ENCODE results near the gene ZDHHC17.
"Not testable (repeated sequence)": the region's sequence is repeated elsewhere in the genome, so short reads cannot be mapped to it uniquely, and the experiment has no call there.

The ZDHHC17 gene, protein sequence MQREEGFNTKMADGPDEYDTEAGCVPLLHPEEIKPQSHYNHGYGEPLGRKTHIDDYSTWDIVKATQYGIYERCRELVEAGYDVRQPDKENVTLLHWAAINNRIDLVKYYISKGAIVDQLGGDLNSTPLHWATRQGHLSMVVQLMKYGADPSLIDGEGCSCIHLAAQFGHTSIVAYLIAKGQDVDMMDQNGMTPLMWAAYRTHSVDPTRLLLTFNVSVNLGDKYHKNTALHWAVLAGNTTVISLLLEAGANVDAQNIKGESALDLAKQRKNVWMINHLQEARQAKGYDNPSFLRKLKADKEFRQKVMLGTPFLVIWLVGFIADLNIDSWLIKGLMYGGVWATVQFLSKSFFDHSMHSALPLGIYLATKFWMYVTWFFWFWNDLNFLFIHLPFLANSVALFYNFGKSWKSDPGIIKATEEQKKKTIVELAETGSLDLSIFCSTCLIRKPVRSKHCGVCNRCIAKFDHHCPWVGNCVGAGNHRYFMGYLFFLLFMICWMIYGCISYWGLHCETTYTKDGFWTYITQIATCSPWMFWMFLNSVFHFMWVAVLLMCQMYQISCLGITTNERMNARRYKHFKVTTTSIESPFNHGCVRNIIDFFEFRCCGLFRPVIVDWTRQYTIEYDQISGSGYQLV

DNA sequence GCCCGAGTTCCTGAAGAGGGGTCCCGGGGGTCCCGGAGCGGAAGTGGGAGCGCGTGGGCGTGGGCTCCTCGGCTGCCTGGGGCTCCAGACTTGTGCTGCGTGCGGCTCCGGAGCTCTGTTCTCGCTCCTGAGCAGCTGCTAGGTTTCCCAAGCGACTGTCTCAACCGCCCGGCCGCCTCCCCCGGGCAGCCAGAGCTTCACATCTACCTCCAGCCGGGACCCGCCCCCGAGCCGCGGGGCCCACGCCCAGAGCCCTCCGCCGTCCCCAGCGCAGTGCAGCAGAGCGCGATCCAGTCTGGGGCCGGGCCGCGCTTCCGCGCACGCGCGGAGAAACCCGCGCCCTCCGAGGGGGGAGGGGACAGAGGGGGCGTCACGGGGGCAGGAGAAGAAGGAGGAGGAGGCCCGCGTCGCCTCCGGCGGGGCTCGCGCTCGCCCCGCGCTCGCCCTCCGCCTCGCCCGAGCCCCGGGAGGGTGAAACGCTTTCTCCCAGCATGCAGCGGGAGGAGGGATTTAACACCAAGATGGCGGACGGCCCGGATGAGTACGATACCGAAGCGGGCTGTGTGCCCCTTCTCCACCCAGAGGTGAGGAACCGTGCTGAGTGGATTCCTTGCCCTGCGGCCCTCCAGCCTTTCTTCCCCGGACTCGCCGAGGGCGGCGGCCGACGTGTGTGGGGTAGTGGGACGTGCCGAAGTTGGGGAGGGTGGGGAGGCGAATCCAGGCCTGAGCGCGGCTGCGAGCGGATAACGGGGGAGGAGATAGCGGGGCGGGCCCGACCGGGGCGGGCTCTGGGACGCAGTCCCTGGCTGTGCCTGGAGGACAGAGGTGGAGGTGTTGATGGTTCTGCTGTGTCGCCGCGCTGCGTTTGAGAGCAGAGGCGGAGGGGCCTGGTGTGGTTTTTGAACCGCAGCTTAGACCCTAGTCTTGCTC, at the start of gene ZDHHC17:
Gene ZDHHC17, plus strand, starts transcription at position 370 of the 930 bp plus-strand sequence. Its CDS starts 122 bp downstream, at position 492.
- DNase-seq (ENCODE audit: low read depth): peak; percentile 84

DNA sequence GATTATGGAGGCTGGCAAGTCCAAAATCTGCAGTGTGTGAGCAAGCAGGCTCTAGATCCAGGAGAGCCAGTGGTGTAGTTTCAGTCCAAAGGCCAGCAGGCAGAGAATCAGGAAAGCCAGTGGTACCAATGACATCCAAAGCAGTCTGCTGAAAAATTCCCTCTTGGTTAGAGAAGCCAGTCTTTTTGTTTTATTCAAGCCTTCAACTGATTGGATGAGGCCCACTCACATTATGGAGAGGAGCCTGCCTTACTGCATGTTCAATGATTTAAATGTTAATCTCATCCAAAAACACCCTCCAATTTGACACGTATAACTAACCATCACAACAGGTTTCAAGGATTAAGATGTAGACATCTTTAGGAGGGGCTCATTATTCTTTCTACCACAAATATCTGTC, 49.5 kb upstream of the ZDHHC17 start:
- DNase-seq (ENCODE audit: low read depth): no peak

DNA sequence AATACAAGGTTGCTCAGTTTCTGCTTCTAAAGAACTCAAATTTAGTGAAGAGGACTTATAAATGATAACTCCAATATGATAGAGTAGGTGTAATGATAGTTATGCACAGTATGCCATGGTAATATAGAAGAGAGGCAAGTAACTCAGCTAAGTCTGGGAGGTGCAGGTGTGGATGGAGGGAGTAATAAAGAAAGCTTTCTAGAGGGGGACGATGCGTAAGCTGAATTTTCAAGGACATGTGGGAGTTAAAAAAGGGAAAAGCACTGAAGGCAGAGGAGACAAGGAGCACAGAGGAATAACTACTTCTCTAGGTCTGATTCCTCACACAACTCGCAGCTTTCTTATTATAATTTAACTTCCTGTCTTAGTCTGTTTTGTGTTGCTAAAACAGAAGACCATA, 49.1 kb upstream of the ZDHHC17 start:
- DNase-seq (ENCODE audit: low read depth): no peak

DNA sequence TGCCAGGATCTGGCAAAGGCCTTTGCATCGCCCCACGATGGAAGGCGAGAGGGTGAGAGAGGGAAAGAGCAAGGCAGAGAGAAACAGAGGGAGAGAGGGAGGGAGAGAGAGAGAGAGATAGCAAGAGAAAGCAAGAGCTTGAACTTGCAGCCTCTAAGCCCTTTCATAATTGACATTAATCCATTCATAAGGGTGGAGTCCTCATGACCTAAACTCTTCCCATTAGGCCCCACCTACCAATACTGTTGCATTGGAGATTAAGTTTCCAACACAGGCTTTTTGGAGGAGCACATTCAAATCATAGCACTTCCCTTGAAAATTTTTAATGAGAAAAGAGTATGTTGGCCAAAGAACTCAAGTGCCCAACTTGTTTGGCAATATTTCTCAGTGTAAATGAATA, 48.6 kb upstream of the ZDHHC17 start:
- DNase-seq (ENCODE audit: low read depth): no peak

DNA sequence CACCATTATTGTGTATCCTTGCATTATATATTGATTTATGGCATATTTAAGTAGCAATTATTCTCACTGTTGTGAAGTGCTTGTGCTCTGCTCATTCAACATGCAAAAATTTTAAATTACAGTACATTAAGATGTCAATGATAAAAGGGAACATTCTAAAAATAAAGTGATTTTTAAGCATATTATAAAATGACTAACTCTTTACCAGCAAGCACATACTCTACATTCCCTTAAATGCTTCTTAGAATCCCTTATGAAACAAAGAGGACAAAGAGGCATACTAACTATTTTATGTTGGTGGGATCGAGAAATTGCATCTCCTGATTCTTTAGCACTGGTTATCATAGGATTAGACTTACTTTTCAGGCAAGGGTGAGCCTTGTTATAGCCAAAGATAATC, 46.6 kb upstream of the ZDHHC17 start:
- no peak for DNase-seq (ENCODE audit: low read depth)

DNA sequence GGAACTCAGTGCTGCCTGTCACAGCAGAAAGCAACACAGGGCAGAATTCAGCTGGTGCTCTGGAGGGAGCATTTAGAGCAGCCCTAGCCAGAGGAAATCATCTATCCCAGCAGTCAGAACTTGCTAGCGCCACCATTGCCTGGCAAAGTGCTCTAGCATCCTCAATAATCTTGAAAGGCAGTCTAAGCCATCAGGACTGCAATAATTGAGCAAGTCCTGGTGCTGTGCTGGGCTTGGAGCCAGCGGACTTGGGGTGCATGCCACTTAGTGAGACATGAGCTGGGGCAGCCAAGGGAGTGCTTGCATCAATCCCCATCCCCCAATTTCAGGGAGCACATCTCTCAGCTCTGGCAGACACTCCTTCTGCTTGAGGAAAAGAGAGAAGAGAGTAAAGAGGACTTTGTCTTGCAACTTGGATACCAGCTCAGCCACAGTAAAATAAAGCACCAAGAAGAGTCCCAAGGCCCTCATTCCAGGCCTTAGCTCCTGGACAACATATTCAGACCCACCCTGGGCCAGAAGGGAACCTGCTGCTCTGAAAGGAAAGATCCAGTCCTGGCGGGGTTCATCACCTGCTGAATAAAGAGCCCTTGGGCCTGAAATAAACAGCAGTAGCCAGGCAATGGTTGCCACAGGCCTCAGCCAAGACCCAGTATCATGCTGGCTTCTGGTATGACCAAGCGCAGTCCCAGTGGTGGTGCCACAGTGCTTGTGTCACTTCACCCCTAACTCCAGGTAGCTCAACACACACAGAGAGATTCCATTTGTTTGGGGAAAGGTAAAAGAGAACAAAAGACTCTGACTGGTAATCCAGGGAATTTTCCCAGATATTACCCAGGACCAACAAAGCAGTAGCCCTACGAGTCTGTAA, 44.5 kb upstream of the ZDHHC17 start:
- DNase-seq (ENCODE audit: low read depth): no peak

DNA sequence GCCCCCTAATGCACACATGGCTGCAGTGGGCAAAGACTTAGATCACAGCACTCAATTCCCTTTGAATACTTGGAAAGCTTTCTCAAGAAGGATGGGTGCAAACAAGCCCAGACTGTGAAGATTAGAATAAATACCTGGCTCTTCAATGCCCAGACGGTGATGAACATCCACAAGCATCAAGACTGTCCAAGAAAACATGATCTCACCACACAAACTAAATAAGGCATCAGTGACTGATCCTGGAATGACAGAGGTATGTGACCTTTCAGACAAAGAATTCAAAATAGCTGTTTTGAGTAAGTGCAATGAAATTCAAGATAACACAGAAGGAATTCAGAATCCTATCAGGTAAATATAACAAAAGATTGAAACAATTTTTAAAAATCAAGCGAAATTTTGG, 43.8 kb upstream of the ZDHHC17 start:
- no peak for DNase-seq (ENCODE audit: low read depth)

DNA sequence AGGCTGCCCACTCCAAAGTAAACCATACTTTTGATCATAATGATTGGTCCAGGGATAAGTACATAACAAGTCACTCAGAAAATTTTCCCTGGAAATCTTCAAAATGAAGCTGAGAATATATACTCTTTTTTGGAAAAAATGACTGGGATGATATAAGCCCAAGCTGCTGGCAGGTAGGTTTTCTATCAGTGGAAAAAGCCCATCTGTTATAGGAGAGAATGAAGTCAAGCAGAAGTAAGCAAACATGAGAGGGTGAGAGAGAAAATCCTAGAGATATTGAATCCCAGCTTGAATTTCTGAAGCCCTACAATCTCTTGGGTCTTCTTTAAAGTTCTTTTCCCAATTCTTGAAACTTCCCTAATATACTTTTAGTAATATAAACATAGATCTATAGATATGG, 37.3 kb upstream of the ZDHHC17 start:
- no peak for DNase-seq (ENCODE audit: low read depth)

DNA sequence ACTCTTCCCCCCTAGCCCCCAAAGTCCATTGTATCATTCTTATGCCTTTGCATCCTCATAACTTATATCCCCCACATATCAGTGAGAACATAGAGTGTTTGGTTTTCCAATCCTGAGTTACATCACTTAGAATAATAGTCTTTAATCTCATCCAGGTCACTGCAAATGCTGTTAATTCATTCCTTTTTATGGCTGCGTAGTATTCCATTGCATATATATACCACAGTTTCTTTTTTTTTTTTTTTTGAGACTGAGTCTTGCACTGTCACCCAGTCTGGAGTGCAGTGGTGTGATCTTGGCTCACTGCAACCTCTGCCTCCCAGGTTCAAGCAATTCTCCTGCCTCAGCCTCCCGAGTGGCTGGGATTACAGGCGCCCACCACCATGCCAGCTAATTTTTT, 31.7 kb upstream of the ZDHHC17 start:
- not testable (repeated sequence) for DNase-seq (ENCODE audit: low read depth)

DNA sequence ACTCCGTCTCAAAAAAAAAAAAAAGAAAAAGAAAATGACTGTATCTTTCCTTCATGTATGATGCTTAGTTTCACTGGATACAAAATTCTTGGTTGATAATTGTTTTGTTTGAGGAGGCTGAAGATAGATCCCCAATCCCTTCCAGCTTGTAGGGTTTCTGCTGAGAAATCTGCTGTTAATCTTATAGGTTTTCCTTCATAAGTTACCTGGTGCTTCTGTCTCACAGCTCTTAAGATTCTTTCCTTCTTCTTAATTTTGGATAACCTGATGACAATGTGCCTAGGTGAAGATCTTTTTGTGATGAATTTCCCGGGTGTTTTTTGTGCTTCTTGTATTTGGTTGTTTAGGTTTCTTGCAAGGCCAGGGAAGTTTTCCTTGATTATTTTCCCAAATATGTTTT, 26.2 kb upstream of the ZDHHC17 start:
- not testable (repeated sequence) for DNase-seq (ENCODE audit: low read depth)

DNA sequence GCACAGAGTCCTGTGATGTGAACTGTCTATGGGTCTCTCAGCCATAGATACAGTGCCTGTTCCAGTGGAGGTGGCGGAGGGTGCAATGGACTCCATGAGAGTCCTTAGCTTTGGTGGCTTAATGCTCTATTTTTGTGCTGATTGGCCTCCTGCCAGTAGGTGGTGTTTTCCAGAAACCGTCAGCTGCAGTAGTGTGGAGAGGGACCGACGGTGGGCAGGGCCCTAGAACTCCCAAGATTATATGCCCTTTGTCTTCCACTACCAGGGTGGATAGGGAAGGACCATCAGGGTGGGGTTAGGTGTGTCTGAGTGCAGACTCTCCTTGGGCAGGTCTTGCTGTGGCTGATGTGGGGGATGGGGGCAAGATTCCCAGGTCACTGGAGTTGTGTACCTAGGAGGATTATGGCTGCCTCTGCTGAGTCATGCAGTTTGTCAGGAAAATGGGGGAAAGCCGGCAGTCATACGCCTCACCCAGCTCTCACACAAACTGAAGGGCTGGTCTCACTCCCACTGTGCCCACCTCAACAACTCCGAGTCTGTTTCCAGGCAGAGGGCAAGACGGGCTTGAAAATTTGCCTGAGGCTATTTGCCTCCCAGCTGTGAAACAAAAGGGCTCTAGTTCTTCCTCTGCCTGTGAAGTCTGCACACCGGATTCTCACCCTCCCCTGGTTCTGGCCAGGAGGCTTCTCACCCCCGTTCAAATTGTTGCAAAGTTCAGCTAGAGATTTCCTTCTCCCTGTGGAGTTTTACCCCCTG, 24.9 kb upstream of the ZDHHC17 start:
- no peak for DNase-seq (ENCODE audit: low read depth)

DNA sequence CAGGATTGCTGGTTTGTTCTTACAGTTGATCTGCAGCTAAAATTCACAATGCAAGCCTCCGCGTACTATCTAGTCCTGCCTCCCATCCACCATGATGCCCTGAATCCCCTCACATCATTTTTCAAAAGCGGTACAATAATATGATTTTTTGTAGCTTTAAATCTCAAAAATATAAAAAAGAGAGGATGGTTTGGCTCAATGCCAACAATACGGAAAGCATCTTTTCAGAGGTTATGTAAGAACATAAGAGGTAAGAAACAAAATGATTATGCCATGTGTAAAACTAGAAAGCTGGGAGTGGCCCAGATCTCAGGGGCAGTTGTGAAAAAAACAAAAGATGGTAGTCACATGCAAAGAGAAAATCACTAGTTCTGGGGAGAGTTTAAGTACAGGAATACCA, 24.0 kb upstream of the ZDHHC17 start:
- DNase-seq (ENCODE audit: low read depth): no peak

DNA sequence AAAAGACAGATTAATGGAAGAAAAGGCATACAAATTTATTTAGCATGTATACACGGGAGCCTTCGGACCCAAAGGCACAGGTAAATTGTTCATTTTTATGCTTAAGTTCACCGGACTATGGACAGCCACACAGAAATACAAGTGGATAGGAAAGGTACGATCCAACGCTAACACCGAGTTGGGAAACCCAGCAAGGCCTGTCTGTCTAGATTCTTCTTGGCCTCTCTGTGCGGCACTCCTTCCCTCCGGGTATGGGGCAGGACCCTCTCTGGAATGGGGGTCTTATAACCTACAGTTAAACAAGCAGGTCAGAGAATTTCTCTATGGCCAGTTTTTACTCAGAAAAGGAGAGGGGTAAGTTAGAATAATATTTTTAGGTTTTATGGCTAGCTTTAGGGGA, 23.4 kb upstream of the ZDHHC17 start:
- DNase-seq (ENCODE audit: low read depth): no peak

DNA sequence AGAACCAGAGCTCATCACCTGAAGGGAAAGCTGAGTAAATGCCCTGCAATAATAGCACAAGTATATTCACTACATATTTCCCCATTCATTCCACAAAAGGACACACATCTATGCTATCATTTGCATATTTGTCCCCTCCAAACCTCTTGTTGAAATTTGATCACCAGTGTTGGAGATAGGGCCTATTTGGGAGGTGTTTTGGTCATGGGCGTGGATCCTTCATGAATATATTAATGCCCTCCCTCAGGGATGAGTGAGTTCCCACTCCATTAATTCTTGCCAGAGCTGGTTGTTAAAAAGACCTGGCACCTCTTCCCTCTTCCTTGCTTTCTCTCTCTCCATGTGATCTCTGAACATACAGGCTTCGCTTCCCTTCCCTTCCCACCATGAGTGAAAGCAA, 18.6 kb upstream of the ZDHHC17 start:
- DNase-seq (ENCODE audit: low read depth): no peak

DNA sequence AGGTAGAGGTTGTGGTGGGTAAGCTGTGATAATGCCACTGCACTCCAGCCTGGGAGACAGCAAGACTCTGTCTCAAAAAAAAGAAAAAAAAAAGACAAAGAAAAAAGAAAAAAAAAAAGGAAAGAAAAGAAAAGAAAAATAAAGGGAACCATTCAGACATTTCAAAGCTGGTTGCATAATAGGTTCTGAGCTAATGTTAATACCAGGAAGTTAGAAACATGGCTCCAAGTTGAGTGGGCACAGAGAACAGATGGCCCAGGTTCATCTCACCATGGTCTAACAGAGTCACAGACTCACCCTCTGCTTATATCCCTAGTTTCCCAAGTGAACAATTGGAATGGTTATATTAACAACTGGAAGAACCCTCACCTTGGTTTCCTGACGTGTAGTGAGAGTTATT, 17.4 kb upstream of the ZDHHC17 start:
- DNase-seq (ENCODE audit: low read depth): no peak

DNA sequence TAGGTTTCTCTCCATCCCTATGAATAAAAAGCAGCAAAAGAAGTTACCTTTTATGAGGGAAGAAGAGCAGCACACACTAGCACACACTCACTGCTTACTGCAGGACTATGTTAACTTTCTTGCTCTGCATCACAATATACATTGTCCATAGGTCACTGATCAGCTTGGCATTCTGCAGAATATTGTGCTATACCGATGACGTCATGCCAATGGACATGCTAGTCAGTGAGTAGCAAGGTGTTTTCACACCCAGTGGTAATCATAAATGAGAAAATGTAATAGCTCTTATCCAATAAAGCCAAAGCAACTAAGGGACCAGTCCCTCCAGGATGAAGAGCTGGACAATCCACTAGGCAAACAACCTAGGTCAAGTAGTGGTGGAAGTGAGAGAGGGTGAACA, 16.7 kb upstream of the ZDHHC17 start:
- DNase-seq (ENCODE audit: low read depth): no peak

DNA sequence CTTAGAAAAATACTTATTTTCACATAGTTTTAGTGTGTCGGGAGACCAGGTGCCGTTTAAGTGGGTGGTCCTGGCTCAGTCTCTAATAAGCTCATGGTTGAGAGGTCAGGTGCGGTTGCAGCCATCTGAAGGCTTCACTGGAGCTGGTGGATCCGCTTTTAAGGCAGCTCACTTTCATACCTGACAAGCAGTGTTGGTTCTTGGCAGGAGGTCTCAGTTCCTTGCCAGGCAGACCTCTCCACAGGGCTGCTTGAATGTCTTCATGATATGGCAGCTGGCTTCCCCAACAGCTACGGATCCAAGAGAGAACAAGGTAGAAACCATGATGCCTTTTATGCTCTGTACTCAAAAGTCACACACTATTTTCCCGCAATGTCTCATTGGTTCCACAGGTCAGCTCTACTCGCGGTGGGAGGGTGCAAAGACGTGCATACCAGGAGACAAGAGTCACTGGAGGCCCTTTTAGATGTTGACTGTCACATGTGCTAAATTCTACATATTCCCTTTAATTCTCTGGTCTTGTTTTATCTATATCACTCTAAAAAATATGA, 8.0 kb upstream of the ZDHHC17 start:
- DNase-seq (ENCODE audit: low read depth): no peak

DNA sequence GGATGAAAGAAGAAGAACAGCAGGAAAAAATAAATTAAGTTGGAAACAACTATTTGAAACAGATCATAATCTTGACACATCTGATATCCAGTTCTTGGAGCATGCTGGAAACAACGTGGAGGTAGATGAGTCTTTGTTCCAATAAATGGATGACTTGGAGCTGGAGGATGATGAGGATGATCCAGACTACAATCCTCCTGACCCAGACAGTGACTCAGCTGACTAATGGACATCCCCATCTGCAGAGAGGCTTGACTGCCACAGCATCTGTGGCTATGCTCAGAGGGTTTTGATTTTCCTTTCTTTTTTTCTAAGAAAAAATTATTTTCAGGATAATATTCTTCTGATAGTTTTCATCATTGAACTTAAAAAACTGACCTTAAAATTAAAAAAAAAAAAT, 6.2 kb upstream of the ZDHHC17 start:
- no peak for DNase-seq (ENCODE audit: low read depth)

DNA sequence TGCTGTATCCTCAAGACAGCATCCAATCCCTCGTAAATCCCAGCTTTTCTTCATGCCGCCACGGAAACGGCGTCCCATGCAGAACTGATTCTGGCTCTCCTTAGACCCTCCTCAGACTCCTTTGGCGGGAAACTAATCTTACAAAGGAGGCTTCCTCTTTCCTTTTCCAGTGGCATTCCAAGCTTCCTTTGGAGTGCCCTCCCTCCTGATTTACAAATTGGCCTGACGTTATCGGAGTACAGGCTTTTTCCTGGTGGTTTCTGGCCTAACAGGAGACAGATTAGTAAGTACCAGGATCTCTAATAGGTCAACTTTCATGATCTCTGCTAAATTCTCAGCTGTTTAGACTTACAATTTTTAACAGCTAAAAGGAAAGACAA, 1.3 kb upstream of the ZDHHC17 start:
- DNase-seq (ENCODE audit: low read depth): no peak

DNA sequence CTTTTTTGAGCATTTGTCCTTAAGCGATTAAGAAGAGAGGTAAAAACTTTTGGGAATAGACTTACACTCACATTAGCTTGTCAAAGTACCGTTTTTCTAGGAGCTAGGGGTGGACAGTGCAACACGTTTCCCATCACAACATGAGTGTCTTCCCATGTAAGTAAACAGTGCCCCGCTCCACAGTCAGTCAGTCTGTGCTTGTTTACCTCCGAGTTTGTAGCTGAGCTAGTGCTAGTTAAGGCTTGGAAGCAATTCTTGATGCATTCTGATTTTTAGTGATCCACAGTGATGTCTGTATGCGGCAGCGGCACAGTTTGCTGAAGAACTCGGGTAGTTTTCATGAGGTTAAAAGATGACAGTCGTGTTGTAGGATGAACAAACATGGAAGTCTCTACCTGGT, 941 bp downstream of the ZDHHC17 start:
- no peak for DNase-seq (ENCODE audit: low read depth)

DNA sequence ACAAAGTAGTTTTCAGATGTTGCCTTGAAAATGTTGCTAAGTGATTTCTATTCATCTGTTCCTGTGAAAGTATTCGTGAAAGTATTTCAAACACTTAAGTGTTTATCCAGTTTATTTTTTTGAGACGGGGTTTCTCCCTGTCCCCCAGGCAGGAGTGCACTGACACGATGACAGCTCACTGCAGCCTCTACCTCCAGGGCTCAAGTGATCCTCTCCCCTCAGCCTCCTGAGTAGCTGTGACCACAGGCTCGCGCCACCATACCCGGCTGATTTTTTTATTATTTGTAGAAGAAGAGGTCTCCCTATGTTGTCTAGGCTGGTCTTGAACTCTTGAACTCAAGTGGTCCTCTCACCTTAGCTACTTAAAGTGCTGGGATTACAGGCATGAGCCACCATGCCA, 1.7 kb downstream of the ZDHHC17 start:
- no peak for DNase-seq (ENCODE audit: low read depth)

Data from stimulated activated CD8-positive, alpha-beta memory T cell treated with anti-CD3 and anti-CD28 coated beads, Interleukin-12 subunit alpha, Interleukin-12 subunit beta, amount 100 ng/mL, for 1 hour (primary cell).